SK-N-SH treated with all-trans-retinoic acid at 6 μM for 48 hours (cell line): Measurements from ENCODE around the gene SCARF2.

ENCODE experiments used
- ARNTL ChIP-seq: fragments of 450-650 bp; formaldehyde crosslinking; IDR thresholded peaks from 2 replicates; pipeline ENCODE4 v1.5.0; 2020; ENCODE audit warnings: low read depth, mild to moderate bottlenecking, moderate library complexity, borderline replicate concordance
- CSDC2 ChIP-seq: fragments of 250-450 bp; sonication (Bioruptor Pico); IDR thresholded peaks from 2 replicates; pipeline ENCODE4 v1.5.0; 2020; ENCODE audit warnings: mild to moderate bottlenecking, moderate library complexity
- PPARA ChIP-seq: fragments of 250-450 bp; sonication (Bioruptor Pico); IDR thresholded peaks from 2 replicates; pipeline ENCODE4 v1.5.0; 2020; ENCODE audit warnings: mild to moderate bottlenecking, borderline replicate concordance
- RARB ChIP-seq: fragments of 250-450 bp; sonication (Bioruptor Pico); IDR thresholded peaks from 2 replicates; pipeline ENCODE4 v1.8.0; 2021; ENCODE audit warnings: mild to moderate bottlenecking, moderate library complexity
- ZNF70 ChIP-seq: fragments of 450-650 bp; formaldehyde crosslinking; IDR thresholded peaks from 2 replicates; pipeline ENCODE4 v1.5.0; 2020; ENCODE audit warnings: mild to moderate bottlenecking, moderate library complexity

DNA sequence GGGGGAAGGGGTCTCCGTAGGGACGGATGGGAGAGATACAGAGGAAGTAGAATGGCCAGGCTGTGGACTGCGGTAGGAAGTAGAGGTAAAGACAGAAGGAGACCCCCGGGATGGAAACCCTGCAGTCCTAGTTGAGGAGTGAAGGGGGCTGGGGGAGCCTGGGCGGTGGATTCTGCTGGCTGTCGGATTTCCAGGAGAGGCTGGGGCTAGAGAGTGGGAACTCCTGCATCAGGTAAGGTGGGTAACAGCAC lies 727 bp upstream of the SCARF2 start:
- no peak for TF ChIP-seq RARB
- no peak for TF ChIP-seq ZNF70 (CRISPR knock-in tag)
- no peak for TF ChIP-seq ARNTL
- no peak for TF ChIP-seq PPARA (CRISPR knock-in tag)
- TF ChIP-seq CSDC2 (CRISPR knock-in tag), result no peak
